HG03565 (cell line): ENCODE results near the gene LIF.
"Not testable (repeated sequence)": the region's sequence is repeated elsewhere in the genome, so short reads cannot be mapped to it uniquely, and the experiment has no call there.

Experiments
- ATAC-seq: cut with Tn5 transposase; IDR thresholded peaks from one replicate; pipeline ENCODE4 v1.9.1; 2021; ENCODE audit warnings: mild to moderate bottlenecking, moderate library complexity; ENCODE audit not compliant: unreplicated experiment

LIF gene

DNA sequence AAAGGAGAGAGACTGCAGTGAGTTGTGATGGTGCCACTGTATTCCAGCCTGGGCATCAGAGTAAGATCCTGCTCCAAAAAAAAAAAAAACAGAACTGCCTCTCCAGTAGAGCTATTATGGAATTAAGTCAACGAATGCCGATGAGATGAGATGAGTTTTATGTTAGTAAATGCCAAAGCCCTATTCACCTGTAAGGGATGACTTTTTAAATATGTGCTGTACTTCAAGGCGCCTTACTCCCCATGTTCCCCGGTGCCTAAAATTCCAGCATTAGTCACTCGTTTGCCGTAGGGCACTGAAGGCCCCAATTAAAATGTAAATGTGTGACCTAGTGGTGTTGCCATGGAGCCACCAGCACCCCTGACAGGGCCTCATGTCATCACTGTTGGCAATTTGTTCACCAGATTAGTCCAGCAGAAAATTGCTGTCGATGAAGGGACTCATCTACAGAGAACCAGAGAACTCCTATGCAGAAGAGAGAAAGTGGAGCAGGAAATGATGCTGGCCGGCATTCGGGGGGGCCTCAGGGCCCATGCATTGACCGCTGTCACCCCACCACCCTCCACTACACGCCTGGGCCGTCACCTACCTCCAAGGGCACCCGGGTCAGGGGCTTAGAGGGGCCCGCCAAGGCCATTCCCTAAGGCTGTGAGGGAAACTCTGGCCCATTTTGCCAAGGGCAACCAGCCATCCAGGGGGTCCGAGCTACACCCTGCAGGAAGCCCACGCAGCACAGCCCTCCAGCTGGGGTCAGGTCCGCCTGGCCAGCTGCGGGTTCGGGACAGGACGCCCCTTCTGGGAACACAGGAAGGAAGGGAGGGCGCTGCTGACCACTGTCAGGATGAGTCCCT lies 17.8 kb downstream of the LIF start:
- no peak for ATAC-seq

DNA sequence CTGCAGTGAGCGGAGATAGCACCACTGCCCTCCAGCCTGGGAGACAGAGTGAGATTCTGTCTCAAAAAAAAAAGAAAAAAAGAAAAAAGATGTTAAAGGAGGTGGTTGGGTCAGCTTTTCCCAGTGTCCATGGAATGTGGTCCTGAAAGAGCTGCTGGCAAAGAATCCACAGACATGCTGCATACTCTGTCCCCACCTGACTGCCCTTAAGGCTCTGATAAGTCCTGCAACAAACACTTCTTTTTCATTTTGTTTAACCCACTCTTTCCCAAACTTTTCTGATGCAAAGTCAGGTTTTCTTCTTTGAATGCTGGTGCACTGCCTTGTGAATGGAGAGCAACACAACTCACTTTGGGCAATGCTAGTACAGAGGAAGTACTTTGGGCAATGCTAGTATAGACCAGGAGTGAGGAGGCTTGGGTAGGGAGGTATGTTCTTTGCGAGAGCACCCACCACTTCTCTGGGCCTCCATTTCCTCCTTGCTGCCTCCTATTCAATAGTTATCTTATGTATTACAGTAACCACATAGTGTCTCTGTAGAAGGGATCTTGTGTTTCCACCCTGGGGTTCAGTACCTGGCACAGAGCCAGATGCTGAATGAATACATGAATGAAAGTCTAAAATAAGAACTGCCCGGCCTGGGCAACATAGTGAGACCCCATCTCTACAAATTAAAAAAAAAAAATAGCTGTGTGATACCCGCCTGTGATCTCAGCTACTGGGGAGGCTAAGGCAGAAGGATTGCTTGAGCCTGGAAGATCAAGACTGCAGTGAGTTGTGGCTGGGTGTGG lies 18.9 kb downstream of the LIF start:
- ATAC-seq, result no peak

- ATAC-seq, result no peak
Measured at GRCh38 chr22:30226192-30226832, 20.2 kb downstream of the LIF start.

DNA sequence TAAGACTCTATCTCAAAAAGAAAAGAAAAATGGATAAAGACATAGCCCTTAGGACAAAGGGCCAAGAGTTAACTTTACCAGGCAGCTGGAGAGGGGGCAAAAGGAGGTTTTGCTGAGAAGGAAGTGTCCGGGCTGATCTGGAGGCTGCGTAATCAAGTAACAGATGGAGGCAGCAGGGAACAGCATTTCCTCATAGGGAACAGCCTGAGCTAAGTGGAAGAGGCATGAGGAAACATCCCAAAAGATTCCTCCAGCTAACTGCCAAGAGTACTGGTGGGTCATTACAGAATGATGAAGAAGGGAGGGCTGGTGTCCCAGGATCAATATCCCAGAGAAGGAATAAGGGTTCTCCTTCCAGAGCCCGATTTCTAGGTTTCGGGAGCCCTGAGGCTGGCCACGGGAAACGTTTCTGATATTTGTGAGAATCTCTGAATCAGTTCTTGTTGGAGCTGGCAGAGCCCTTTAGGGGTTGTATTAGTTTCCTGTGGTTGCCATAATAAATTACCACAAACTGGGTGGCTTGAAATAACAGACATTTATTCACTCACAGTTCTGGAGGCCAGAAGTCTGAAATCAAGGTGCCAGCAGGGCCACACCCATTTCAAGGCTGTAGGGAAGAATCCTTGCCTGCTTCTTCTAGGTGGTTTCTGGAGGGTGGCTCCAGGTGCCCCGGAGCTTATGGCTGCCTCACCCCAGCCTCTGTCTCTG lies 21.2 kb downstream of the LIF start:
- ATAC-seq, result no peak

- ATAC-seq, result no peak
Measured at GRCh38 chr22:30224161-30224857, 22.2 kb downstream of the LIF start.

DNA sequence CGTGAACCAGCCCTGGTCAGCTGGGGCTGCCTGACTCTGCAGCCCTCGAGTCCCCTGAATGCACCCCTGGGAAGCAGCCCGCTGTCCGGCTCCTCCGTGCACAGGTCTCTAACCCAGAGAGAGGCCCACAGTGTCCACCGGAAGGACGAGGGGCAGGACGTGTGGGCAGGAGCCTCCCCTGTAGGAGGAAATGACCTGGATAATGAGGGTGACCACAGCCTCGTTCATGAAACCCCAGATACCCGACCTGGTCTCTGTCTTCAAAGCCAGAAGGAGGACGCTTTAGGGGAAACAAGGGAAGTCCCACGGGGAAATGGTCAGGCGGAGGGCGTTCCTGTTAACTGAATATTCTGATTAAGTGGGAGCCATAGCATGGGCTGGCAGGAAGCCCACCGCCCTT lies 23.3 kb downstream of the LIF start:
- ATAC-seq, result no peak

GRCh38 chr22:30222321-30222720 lies 24.2 kb downstream of the LIF start:
- ATAC-seq, result no peak

- ATAC-seq, result no peak
Measured at GRCh38 chr22:30221121-30221992, 25.2 kb downstream of the LIF start.

- ATAC-seq, result no peak
Measured at GRCh38 chr22:30220338-30221012, 26.1 kb downstream of the LIF start.

DNA sequence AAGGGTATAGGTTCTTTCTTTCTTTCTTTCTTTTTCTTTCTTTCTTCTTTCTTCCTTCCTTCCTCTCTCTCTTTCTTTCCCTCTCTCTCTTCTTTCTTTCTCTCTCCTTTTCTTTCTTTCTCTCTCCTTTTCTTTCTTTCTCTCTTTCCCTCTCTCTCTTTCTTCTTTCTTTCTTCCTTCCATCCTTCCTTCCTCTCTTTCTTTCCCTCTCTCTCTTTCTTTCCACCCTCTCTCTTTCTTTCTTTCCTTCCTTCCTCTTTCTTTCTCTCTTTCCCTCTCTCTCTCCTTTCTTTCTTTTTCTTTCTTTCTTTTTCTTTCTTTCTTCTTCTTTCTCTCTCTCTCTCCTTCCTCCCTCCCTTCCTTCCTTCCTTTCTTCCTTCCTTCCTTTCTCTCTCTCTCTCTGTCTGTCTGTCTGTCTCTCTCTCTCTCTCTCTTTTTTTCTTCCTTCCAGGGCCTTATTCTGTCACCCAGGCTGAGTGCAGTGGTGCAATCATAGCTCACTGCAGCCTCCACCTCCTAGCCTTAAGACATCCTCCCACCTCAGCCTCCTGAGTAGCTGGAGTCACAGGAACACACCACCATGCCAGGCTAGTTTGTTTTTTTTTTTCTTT lies 26.8 kb downstream of the LIF start:
- ATAC-seq, result no peak

DNA sequence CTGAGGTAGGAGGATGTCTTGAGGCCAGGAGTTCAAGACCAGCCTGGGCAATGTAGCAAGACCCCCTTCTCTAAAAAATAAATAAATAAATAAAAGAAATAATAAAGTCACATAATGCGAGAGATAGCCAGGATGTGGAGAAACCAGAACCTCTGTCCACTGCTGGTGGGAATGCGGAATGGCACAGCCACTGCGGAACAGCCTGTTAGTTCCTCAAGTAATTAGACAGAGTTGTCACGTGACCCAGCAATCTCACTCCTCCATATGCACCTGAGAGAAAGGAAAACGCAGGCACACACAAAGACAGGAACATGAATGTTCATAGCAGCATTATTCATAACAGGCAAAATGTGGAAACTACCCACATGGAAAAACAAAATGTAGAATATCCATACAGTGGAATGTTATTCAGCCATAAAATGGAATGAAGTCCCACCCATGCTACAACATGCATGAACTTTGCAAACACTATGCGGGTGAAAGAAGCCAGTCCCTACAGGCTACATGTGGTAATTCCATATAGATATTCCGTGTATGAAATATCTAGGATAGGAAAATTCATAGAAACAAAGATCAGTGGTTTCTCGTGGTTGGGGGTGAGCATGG lies 27.4 kb downstream of the LIF start:
- no peak for ATAC-seq

GRCh38 chr22:30217698-30218560 lies 28.6 kb downstream of the LIF start:
- no peak for ATAC-seq

DNA sequence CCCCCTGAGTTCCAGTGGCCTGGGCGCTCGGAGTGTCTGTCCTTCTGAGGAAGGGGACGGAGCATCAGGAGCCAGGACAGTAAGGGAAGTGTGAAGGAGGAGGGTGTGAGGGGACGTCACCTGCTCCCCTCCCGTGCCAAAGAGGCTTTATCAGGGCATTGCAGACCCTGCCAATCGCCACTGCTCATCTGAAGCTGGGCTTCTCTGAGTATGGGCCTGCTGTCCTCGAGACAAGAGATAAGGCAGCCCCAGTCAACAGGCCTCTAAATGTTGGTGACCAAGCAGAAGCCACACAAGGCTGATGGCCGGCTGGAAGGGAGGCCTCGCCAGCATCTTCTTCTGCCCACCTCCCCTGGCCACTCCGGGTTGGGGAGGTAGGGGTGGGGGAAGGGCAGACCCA lies 29.8 kb downstream of the LIF start:
- no peak for ATAC-seq

GRCh38 chr22:30216272-30216671 lies 30.3 kb downstream of the LIF start:
- ATAC-seq, result not testable (repeated sequence)

- no peak for ATAC-seq
Measured at GRCh38 chr22:30214703-30215407, 31.7 kb downstream of the LIF start.

- ATAC-seq, result no peak
Measured at GRCh38 chr22:30212996-30213441, 33.5 kb downstream of the LIF start.
